GM21423 (cell line): ENCODE data around the gene CREBZF.

Source experiments
- ATAC-seq: cut with Tn5 transposase; IDR thresholded peaks from one replicate; pipeline ENCODE4 v1.9.1; 2021; ENCODE audit warnings: mild to moderate bottlenecking, moderate library complexity; ENCODE audit not compliant: unreplicated experiment

The CREBZF gene

GRCh38 chr11:85664615-85665481 lies at the start of gene CREBZF:
Gene CREBZF, minus strand, starts transcription at chr11:85665129. Its CDS starts 254 bp downstream, at chr11:85664875.
- ATAC-seq: peak; percentile 94

GRCh38 chr11:85712953-85713352 lies 48.0 kb upstream of the CREBZF start:
- no peak for ATAC-seq

GRCh38 chr11:85710917-85711316 lies 46.0 kb upstream of the CREBZF start:
- no peak for ATAC-seq

- ATAC-seq: no peak
These were observed 45.2 kb upstream of the CREBZF start for GRCh38 chr11:85709941-85710702.

GRCh38 chr11:85705800-85706199 lies 40.9 kb upstream of the CREBZF start:
- no peak for ATAC-seq

GRCh38 chr11:85704967-85705366 lies 40.0 kb upstream of the CREBZF start:
- no peak for ATAC-seq

GRCh38 chr11:85699957-85700741 lies 35.2 kb upstream of the CREBZF start:
- peak; percentile 86 for ATAC-seq

- no peak for ATAC-seq
These were observed 33.3 kb upstream of the CREBZF start for GRCh38 chr11:85698195-85698594.

GRCh38 chr11:85697747-85698146 lies 32.8 kb upstream of the CREBZF start:
- no peak for ATAC-seq

- ATAC-seq: no peak
These were observed 30.6 kb upstream of the CREBZF start for GRCh38 chr11:85695546-85695945.

GRCh38 chr11:85694385-85694980 lies 29.6 kb upstream of the CREBZF start:
- no peak for ATAC-seq

GRCh38 chr11:85685820-85686459 lies 21.0 kb upstream of the CREBZF start, which contains the start of gene CCDC89:
Gene CCDC89, minus strand, starts transcription at chr11:85686195. Its CDS starts 65 bp downstream, at chr11:85686130.
- no peak for ATAC-seq

GRCh38 chr11:85685125-85685819 lies 20.3 kb upstream of the CREBZF start:
- no peak for ATAC-seq

GRCh38 chr11:85682330-85683305 lies 17.7 kb upstream of the CREBZF start:
- peak; percentile 83 for ATAC-seq

- ATAC-seq: no peak
These were observed 16.0 kb upstream of the CREBZF start for GRCh38 chr11:85680897-85681296.

- no peak for ATAC-seq
These were observed 14.6 kb upstream of the CREBZF start for GRCh38 chr11:85679576-85679975.

GRCh38 chr11:85673393-85673792 lies 8.5 kb upstream of the CREBZF start:
- ATAC-seq: no peak

GRCh38 chr11:85672105-85672902 lies 7.4 kb upstream of the CREBZF start:
- ATAC-seq: no peak
